Activated gamma-delta T cell treated with anti-CD3 and anti-CD28 coated beads, Interleukin-2, amount 50 U/mL, for 16 hours (primary cell): ENCODE results near the gene MSMO1.

Experiments used
- DNase-seq: peaks from one replicate; pipeline ENCODE4 v3.0.0-alpha.2; 2020; ENCODE audit warnings: low read depth

Gene MSMO1

DNA sequence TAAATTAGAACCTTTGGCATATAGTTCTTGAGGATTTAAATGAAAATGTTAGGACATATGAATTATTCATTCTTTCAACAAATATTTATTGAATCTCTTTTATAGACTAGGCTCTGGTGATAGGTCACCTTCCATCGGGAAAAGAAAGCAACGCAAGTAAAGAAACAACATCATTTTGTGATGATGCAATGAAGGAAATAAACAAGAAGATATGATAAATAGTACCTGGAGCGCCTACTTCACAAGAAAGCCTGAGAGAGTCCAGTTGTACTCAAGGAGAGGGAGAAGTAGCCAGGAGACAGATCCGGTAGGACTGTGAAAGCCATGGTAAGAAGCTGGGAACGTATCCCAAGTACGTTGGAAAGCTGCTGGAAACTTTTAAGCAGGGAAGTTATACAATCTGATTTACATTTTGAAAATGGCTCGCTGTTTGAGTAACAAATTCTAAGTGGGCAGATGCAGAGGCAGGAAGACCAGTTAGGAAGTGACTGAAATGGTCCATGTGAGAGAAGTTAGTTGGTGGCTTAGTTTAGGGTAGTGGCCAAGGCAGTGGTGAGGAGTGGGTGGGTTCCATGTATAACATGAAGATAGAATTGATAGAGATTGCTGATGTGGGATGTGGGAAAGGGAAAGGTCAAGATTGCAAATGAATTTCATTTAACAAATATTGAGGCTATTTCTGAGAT is 33.7 kb downstream of the MSMO1 start:
- no peak for DNase-seq

DNA sequence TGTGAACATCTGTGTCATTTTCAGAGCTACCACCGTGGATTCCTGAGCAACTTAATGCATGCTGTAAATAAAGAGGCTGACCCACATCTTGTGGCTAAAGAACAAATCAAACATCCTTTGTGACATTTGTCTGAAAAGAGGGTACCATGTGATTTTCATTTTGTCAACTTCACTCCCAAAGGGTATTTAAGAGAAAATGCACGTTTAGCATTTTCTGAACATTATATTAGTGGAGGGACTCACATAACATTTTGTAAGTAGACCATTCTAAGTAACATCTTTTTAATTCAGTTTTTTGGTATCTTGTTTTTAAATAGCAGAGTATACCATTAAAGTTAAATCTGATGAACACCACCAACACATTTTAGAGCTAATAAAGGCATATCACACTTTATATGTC is 34.3 kb downstream of the MSMO1 start:
- DNase-seq: no peak

DNA sequence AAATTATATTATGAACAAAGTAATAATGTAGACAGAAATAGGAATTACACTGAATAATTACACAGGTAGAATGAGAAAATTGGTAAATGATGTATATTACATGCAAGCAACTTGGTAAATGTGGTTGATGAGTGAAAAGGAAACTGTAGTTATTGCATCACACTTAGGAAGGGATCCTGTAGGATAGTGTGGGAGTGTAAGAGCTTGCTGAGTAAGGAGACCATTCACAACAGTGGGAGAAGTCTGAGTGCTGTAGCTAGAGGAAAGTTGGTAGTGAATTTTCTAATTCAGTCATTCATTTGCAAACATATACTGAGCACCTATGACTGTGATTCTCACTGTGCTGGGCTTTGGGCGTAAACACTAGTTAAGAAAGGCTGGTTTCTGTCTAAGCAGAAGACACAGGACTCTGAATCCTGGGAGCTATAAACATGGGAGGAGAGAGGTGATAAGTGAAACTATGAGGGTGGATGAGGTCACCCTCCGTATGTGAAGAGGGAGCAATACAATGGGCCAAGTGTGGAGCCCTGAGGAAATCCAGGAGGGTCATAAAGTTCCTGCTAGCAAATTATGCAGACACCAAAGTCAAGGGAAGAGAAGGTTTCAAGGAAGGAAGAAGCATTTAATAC is 37.1 kb downstream of the MSMO1 start:
- no peak for DNase-seq

DNA sequence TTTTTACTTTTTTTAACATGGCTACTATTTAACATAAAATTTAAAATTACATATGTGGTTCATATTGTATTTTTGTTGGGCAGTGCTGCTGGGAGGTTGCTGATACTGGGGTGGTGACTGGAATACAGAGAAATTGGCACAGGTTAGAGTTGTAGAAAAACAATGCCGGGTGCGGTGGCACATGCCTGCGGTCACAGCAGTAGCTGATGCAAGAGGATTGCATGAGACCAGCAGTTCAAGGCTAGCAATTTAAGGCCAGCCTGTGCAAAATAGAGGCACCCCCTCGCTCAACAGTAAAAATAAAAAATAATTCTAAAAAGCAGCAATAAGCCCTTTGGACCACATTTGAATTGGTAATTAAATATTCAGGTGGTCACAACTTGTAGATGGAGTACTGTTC is 39.6 kb downstream of the MSMO1 start:
- no peak for DNase-seq

DNA sequence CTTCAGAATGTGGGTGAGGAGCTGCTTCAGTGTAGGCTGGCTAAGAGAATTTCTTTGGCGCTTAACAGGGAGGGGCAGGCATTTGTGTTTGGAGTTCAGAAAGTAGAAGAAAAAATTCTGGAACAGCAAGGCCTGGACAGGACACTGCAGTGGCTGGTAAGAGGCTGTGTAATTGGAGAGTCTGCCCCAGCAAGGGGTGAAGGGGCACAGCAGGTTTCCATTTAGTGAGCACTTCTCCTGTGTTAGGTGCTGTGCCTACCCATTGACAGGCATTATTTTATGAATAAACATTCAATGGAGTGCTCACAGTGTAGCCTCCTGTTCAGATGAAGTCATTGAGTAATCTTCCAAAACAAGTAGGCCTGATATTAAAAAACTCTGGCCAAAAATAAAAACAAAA is 40.6 kb downstream of the MSMO1 start:
- no peak for DNase-seq

DNA sequence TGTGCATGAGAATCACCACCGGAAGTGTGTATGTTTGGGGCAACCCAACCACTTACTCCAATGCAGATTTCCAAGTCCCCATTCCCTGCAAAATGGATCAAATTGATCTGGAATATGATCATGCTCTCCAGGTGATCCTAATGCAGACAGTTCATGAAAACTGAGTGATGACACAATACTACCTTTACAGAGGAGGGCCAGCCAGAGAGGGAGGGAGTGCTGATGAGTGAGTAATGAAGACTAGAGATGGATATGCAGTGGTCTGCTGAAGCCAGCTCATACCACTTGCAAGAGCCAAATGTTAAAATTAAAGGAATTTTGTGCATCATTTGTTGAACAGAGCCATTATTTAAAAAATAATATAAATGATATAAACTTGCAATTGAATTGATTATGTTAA is 41.1 kb downstream of the MSMO1 start:
- no peak for DNase-seq

DNA sequence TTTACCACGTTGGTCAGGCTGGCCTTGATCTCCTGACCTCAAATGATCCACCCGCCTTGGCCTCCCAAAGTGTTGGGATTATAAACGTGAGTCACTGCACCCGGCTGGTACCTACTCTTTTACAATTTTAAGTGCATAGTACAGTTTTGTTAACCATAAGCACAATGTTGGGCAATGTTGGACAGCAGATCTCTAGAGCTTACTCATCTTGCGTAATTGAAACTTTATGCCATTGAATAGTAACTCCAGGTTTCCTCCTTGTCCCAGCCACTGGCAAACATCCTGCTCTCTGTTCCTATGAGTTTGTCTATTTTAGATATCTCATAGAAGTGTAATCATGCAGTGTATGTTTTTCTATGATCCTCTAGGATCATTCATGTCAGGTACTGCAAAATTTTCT is 42.1 kb downstream of the MSMO1 start:
- DNase-seq: no peak

DNA sequence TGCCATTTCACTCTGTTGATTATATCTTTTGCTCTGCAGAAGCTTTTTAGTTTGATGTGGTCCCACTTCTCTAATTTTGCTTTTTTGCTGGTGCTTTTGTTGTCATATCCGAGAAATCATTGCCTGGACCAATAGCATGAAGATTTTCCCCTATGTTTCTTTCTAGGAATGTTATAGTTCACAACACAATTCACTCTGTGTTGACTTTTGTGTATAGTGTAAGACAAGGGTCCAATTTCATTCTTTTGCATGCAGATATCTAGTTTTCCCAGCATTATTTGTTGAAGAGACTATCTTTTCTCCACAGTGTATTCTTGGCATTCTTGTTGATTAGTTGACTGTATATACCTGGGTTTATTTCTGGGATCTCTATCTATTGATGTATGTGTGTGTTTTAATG is 43.1 kb downstream of the MSMO1 start:
- DNase-seq: no peak

DNA sequence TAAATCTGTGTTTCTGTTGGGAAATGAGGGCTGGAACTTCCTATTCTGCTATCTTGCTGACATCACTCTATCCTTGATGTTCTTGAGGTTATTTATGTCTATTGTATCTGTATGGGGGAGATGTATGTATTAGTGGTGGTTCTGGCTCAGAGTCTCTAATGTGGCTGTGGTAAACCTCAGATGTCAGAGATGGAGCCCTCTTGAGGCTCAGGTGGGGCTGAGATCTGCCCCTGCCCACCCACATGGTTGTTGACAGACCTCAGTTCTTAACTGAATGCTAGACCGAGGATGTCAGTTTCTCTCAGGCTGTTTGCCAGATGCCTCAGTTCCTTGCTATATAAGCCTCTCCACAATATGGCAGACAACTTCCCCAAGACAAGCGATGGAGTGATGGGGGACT is 48.0 kb downstream of the MSMO1 start:
- no peak for DNase-seq

DNA sequence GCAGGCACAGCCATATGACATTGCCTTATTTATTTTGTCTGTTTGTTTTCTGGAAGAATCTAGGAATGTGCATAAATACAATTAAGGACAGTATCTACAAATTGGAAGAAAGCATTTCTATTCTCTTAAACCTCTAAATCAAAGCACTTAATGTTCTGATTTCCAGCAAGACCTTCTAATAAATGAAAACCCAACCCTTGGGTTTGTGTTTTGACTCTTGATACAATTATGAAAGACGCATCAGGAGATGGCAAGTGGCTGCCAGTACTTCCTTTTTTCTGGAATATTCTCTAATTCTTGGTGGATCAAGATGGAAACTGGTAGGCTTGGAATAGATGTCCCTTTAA is 50.9 kb downstream of the MSMO1 start:
- no peak for DNase-seq

DNA sequence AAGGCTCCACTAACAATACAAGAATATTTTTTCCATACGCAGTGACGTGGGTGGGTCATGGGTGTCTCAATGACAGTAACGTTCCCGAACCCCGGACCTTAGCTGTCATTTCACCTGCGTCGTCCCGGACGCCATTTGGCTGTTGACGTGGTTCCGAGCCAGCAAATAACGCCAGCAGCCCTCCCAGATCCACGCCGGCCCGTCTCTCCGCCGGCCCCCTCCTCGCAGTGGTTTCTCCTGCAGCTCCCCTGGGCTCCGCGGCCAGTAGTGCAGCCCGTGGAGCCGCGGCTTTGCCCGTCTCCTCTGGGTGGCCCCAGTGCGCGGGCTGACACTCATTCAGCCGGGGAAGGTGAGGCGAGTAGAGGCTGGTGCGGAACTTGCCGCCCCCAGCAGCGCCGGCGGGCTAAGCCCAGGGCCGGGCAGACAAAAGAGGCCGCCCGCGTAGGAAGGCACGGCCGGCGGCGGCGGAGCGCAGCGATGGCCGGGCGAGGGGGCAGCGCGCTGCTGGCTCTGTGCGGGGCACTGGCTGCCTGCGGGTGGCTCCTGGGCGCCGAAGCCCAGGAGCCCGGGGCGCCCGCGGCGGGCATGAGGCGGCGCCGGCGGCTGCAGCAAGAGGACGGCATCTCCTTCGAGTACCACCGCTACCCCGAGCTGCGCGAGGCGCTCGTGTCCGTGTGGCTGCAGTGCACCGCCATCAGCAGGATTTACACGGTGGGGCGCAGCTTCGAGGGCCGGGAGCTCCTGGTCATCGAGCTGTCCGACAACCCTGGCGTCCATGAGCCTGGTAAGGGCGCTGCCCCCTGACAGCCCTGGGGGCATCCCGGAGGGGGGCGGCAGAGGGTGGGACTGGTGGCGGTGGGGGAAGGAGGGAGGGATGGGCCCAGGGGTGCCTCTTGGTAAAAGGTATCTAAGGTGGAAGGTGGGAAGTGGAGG is 51.5 kb downstream of the MSMO1 start, which contains the start of gene CPE:
Gene CPE (plus strand): TSS at position 264 of the 933 bp plus-strand sequence. CDS start 214 bp downstream, at position 478.
- peak; percentile 5 for DNase-seq

DNA sequence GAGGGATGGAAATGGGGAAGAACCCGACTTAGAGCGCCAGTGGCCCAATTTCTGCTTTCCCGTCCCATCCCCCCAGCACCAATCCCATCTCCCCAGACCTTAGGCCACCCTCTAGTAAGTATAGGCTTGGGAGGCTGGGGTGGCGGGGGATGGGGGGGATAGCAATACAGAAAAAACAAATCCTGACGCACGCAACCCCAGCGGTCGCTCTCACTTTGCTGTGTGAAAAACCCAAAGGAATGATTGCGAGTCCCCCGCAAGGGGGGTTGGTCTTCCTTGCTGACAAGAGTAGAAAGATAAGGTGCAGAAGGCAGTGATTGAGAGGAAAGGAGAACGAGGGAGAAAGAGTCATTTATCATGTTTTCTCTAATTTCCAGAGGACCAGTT is 52.2 kb downstream of the MSMO1 start:
- no peak for DNase-seq

DNA sequence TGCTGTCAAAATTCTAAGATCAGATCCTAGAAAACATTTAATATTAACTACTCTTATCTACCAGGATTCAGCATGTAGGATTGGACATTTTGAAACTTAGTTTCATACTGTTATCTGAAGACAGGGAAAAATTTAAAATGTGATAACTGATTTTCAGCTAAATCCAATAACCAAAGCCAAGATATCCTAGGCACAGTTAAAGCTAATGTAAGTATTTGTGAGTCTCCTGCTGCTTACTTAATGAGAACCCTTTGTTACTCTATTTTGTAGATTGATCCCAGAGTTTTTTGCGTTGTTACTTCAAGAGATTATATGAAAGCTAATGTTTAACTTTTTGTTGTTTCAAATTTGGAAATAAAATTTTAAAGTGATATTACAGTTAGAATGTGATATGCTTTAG is 53.3 kb downstream of the MSMO1 start:
- no peak for DNase-seq

DNA sequence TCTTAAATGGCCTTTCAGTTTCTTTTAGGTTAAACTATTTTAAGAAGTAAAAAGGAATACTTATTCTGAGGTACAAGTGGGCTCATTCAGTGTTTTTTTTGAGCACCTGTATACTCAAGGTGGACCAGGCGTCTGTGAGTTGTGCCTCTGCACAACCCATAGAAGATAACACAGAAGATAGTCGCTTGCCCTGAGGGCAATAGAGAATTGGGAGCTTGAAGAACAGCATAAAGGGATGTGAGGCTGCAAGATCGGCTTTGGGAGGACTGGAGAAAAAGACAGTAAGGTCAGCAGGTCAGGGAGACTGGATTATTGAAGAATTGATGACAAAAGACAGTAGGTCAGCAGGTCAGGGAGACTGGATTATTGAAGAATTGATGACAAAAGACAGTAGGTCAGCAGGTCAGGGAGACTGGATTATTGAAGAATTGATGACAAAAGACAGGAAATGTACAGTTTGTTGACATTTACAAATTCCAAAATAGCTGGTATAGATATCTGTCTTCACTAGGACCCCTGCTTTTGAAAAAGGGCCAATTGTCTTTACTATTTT is 54.4 kb downstream of the MSMO1 start:
- DNase-seq: no peak

DNA sequence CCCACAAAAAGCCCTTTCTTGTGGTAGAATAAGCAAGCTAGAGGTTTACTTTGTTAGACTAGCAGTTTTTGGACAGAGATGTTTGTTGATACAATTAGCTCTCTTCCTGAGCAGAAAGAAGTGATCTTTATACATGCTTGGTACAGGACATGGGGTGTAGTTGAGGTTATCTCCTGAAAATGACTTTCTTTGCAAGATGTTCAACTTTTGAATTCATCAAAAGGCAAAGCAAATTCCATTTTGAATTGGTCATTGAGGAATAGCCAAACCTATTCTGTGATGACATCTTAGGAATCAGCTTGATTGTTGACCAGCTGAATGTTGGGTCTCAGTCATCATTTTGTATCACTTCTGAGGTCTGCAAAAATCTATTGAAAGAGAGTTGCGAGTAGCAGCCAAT is 55.2 kb downstream of the MSMO1 start:
- no peak for DNase-seq

DNA sequence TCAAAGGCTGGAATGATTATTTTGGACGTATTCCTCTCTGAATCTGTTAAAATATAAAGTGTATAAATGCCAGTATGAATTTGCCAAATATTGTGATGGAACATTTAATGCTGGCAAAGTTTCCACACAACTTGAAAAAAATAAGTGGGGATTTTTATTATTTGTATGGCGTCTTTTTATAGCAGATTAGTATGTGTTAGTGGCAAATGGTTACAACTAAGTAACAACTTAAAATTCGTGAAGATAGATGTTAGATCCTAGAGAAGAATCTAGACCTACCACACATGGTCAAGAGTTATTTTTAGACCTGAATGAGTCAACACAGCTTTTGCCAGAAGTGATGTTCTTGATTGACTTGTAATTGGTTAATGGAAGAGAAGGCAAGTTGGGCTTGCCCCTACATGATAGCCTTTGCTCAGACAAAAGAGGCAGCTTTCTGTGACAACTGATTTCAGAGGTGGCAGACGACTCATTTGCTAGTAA is 56.2 kb downstream of the MSMO1 start:
- DNase-seq: no peak

DNA sequence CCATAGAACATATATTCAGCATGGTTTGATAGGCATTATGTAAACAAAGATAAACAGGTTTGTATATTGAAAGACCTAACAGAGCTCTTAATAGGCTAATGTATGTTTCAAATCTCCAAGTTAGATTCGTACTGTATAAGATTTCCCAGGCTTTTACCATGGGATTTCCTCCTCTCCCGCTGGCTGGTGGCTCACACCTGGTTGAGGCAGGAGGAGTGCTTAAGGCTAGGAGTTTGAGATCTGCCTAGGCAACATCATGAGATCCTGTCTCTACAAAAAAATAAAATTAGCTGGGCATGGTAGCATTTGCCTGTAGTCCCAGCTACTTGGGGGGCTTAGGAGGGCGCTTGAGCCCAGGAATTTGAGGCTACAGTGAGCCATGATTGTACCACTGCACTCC is 56.7 kb downstream of the MSMO1 start:
- DNase-seq: no peak

DNA sequence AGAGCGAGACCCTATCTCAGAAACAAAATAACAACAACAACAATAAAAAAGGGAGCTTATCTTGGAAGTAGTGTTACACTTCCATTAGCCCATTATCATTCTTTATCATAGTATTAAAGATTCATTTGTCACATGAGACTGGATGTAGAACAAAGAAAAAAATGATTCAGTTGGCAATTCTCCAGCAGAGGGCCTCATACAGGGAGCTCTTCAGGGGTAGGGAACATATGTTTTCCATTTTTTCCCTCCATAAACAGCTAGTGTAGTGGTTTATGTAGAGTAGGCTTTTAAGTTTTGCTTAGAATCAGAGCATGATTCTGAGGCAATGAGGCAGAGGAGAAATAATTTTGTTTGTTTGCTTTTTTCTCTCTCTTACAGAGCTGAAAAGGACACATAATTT is 57.1 kb downstream of the MSMO1 start:
- DNase-seq: no peak

DNA sequence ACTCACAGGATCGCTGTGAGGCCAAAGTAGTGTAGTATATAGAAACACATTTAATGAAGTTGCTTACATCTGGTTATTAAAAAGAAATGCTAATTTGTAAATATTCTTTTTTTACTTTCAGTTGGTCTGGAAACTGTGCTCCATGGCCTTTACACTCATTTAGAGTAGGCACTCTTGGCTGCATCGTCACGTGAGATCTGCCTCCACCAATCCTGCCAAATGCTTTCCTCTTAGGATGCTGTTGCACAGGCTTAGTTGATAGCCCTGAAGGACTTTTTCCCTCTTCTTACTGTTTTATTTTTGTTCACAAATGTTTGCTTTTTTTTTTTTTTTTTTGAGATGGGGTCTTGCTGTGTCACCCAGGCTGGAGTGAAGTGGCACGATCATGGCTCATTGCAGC is 57.7 kb downstream of the MSMO1 start:
- DNase-seq: no peak

DNA sequence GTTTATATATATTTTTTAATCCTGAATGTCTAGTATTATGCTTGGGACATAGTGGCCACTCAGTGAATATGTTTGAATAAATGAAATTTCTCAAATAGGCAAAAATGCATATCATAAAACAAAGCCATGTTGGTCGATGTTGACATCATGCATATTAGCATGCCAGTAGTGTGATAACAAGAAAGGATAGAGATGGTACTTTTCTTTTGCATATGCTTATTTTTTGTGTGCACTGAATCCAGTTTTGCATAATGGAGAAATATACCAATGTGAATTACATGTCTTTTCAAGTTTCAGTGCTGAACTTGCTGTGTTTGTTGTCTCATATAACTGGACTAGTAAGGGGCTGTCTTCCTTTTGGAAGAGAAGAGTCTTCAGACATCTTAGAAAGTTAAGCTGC is 58.9 kb downstream of the MSMO1 start:
- DNase-seq: no peak

DNA sequence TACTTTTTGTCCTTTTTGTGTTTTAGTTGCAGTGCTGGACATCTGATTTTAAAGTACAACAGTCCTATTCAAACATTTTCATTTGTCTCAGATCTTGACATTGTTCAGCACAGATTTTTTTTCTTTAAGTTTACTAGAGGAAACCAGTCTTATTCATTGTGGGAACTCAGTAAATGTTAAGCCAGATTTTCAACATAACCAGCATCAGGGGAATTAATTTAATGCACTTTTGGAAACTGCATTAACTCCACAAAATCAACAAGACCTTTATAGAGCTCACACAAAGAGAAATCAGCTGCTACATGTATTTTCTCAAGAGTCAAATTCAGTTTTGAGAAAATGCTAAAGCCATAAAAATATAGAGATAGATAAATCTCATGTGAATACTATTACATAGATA is 61.3 kb downstream of the MSMO1 start:
- no peak for DNase-seq
